Transverse colon (tissue), 4 donors: Measurements from ENCODE around the gene LYPD1. TPM values are rescaled to one million over a fixed set of nuclear protein-coding genes. Genes with fewer than 3 reads are reported as not detected.

Experiments used
- DNase-seq: peaks from one replicate; pipeline ENCODE4 v3.0.0-alpha.2; 2019
- H3K27ac ChIP-seq, 4 donors: fragments of 200-600 bp; sonication (generic); 2 replicates each; pipeline ENCODE4 v1.5.1; 2016 to 2018; ENCODE audit warnings: inconsistent platforms in 4 of 4
- H3K27me3 ChIP-seq: fragments of 200-600 bp; sonication (generic); 2 replicates; pipeline ENCODE4 v1.5.1; 2017; ENCODE audit warnings: inconsistent platforms
- H3K36me3 ChIP-seq, 4 donors: fragments of 200-600 bp; sonication (generic); 2 replicates each; pipeline ENCODE4 v1.5.1; 2017 to 2019; ENCODE audit warnings: inconsistent platforms in 4 of 4
- H3K4me1 ChIP-seq, 4 donors: fragments of 200-600 bp; sonication (generic); 2 replicates each; pipeline ENCODE4 v1.5.1; 2017 to 2020; ENCODE audit warnings: inconsistent platforms in 4 of 4
- H3K4me3 ChIP-seq, 4 donors: fragments of 200-600 bp; sonication (generic); 1 replicate in 1 of 4; 2 replicates in 3 of 4; pipeline versions ENCODE4 v1.5.1 to v1.6.1; 2017 to 2019; ENCODE audit warnings: inconsistent platforms in 4 of 4
- H3K9me3 ChIP-seq, 2 donors: fragments of 200-600 bp; sonication (generic); 2 replicates each; pipeline ENCODE4 v1.5.1; 2017 to 2019; ENCODE audit warnings: inconsistent platforms in 2 of 2
- CTCF ChIP-seq, 5 experiments: fragments of 200-600 bp in 3 of 5; fragments of 450-650 bp in 2 of 5; sonication (generic) in 3 of 5; IDR thresholded peaks; 1 replicate in 2 of 5; 2 replicates in 3 of 5; pipeline ENCODE4 v1.5.1; 2016 to 2017; ENCODE audit warnings: antibody characterized with exemption in 5 of 5, inconsistent platforms in 3 of 5, mild to moderate bottlenecking in 2 of 5, moderate library complexity in 1 of 5
- EP300 ChIP-seq: sonication (generic); formaldehyde crosslinking; IDR thresholded peaks from one replicate; pipeline ENCODE4 v1.6.1; 2017; ENCODE audit warnings: antibody characterized with exemption, low read depth
- POLR2A ChIP-seq: fragments of 450-650 bp; IDR thresholded peaks from one replicate; pipeline ENCODE4 v1.6.1; 2016; ENCODE audit warnings: antibody characterized with exemption, mild to moderate bottlenecking, moderate library complexity
- POLR2AphosphoS5 ChIP-seq, 3 donors: sonication (generic); formaldehyde crosslinking; IDR thresholded peaks; one replicate each; pipeline ENCODE4 v1.6.1; 2016; ENCODE audit warnings: antibody characterized with exemption in 3 of 3
- WGBS, 2 donors: methylation state at CpG; one replicate each; pipeline ENCODE4 v1.1.5; 2018; ENCODE audit warnings: low coverage in 1 of 2; 5-methylcytosine and 5-hydroxymethylcytosine counted together
- in situ Hi-C, 4 donors: fragments of 200-750 bp; cut with MboI; loops; one replicate each; pipeline versions ENCODE4 v1.15.0 to v1.15.1; 2017; ENCODE audit warnings: low sequenced_read_pairs in 3 of 4, low pct_ligation_motif_present in 1 of 4, low pct_unique_long_range_greater_than_20kb in 1 of 4
- intact Hi-C: fragments of 100-400 bp; cut with DNase I; formaldehyde crosslinking; loops from one replicate; pipeline ENCODE4 v1.15.1; 2023; ENCODE audit warnings: low total_unique reads
- total RNA-seq, 4 donors: library from RNA; depleted of rRNA; stranded (reverse); fragments of >200 nt; gene quantifications; one replicate each; pipeline ENCODE4 v1.1.0, GENCODE V29; 2016

LYPD1 gene
- total RNA-seq, 4 donors from 2014 or later = 0.27 to 3.6 (median 0.32) TPM; not detected in 1

GRCh38 chr2:132609101-132609890 lies 60.7 kb downstream of the LYPD1 start:
- TF ChIP-seq POLR2AphosphoS5 (IDR thresholded peaks at IDR 0.05) (no peak), EP300 (no peak), POLR2A (no peak)
- DNase-seq = no peak
- Histone ChIP-seq H3K36me3 (no peaks in the 10 kb centered on the region), H3K27ac (no peak overlapping the region), H3K4me1 (no peaks in the 10 kb centered on the region), H3K9me3 (no peaks in the 10 kb centered on the region), H3K4me3 (no peak overlapping the region), H3K27me3 (no peaks in the 10 kb centered on the region)
- intact Hi-C loops = no loop called here
- in situ Hi-C loops = no loop called here
- 52 to 66% methylated on average over 8 of the region's 8 CpGs for WGBS, 2 donors

GRCh38 chr2:132608311-132608710 lies 61.7 kb downstream of the LYPD1 start:
- Histone ChIP-seq H3K27ac (no peak overlapping the region), H3K4me3 (no peak overlapping the region), H3K36me3 (no peaks in the 10 kb centered on the region), H3K9me3 (no peaks in the 10 kb centered on the region), H3K27me3 (no peaks in the 10 kb centered on the region), H3K4me1 (no peaks in the 10 kb centered on the region)
- WGBS, 2 donors = 85% methylated on average over 6 of the region's 6 CpGs; no CpG with 5 or more reads in 1 of the 2 donors
- no peak for TF ChIP-seq POLR2A
- TF ChIP-seq EP300 = no peak
- TF ChIP-seq POLR2AphosphoS5 (IDR thresholded peaks at IDR 0.05) = no peak
- no peak for TF ChIP-seq CTCF (IDR thresholded peaks at IDR 0.05)
- intact Hi-C loops (no loop called here), in situ Hi-C loops (no loop called here)
- DNase-seq = no peak

GRCh38 chr2:132607426-132608090 lies 62.4 kb downstream of the LYPD1 start:
- no peak overlapping the region for H3K4me3 ChIP-seq
- intact Hi-C loops (loop anchor here (2.0 kb wide), 1 partner anchor 245 kb away; no protein-coding TSS in a partner anchor), in situ Hi-C loops (no loop called here)
- no peaks in the 10 kb centered on the region for H3K9me3 ChIP-seq
- H3K27ac ChIP-seq = no peak overlapping the region
- H3K4me1 ChIP-seq = no peaks in the 10 kb centered on the region
- no peak for DNase-seq
- WGBS, 2 donors = 90 to 92% methylated on average over 3 to 4 of the region's 4 CpGs
- TF ChIP-seq CTCF (IDR thresholded peaks at IDR 0.05) (no peak), POLR2AphosphoS5 (IDR thresholded peaks at IDR 0.05) (no peak), EP300 (no peak), POLR2A (no peak)
- no peaks in the 10 kb centered on the region for H3K36me3 ChIP-seq
- H3K27me3 ChIP-seq = no peaks in the 10 kb centered on the region

DNA sequence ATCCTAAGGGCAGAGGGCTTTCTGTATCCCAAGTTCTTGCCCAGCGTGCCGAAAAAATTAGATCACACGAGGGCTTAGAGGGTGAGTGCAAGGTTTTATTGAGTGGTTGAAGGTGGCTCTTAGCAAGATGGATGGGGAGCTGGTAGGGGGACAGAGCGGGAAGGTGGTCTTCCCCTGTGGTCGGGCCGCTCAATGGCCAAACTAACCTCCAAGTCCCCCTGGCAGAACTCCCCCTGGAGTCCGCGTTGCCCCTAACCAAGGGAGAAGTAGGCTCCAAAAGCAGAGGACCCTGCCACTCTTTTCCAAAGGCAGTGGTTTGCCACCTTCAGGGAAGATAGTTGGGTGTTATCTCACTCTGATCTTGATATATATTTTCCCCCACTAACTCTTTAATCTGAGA lies 63.4 kb downstream of the LYPD1 start:
- H3K4me1 ChIP-seq = no peaks in the 10 kb centered on the region
- H3K36me3 ChIP-seq = no peaks in the 10 kb centered on the region
- no peak overlapping the region for H3K4me3 ChIP-seq
- no peak overlapping the region for H3K27ac ChIP-seq
- no peak for TF ChIP-seq POLR2A
- no peak for TF ChIP-seq CTCF (IDR thresholded peaks at IDR 0.05)
- no peak for TF ChIP-seq POLR2AphosphoS5 (IDR thresholded peaks at IDR 0.05)
- no peak for TF ChIP-seq EP300
- in situ Hi-C loops = no loop called here
- WGBS, 2 donors = 92% methylated on average over 4 to 8 of the region's 8 CpGs
- H3K27me3 ChIP-seq = no peaks in the 10 kb centered on the region
- intact Hi-C loops = loop anchor here (2.0 kb wide), 1 partner anchor 246 kb away; no protein-coding TSS in a partner anchor
- DNase-seq = no peak
- H3K9me3 ChIP-seq = no peaks in the 10 kb centered on the region
